Endothelial cell of umbilical vein (primary cell): Measurements from ENCODE around the gene CSRP2. TPM values are rescaled to one million over a fixed set of nuclear protein-coding genes. Genes with fewer than 3 reads are reported as not detected.

Experiments used
- BruUV-seq: library from RNA; stranded (reverse); fragments of 400-500 nt; replicated peaks from 2 replicates; lab custom pipeline; 2021; lab: Mats Ljungman, UMichigan
- CTCF ChIA-PET: fragments of 300-600, 350-600 bp; sonication (Branson Sonifier 250); formaldehyde crosslinking; loops from one replicate; lab custom pipeline; 2021; ENCODE audit warnings: antibody characterized with exemption, inconsistent platforms; lab: Charles Lee
- POLR2A ChIA-PET: fragments of 300-600, 350-600 bp; sonication (Branson Sonifier 250); formaldehyde crosslinking; loops from one replicate; lab custom pipeline; 2021; ENCODE audit warnings: antibody characterized with exemption, inconsistent platforms; lab: Charles Lee
- DNase-seq: peaks from one replicate; pipeline ENCODE4 v3.0.0-alpha.2; 2011; ENCODE audit warnings: low read depth, low spot score
- FAIRE-seq: peaks from 2 replicates; lab custom pipeline; 2011; peaks lifted over from hg19 to GRCh38; lab: Jason Lieb, UNC
- H2AFZ ChIP-seq: 2 replicates; pipeline ENCODE4 v1.6.0; 2012; ENCODE audit warnings: low read depth, low read length, control low read depth, inconsistent platforms
- H3K27ac ChIP-seq: 2 replicates; pipeline ENCODE4 v1.5.1; 2011; ENCODE audit warnings: low read depth, mild to moderate bottlenecking, control low read depth, low read length, moderate library complexity; ENCODE audit not compliant: insufficient read depth
- H3K27me3 ChIP-seq, 2 experiments: 2 replicates each; pipeline versions ENCODE4 v1.6.0 to v1.6.1; 2011; ENCODE audit warnings: low read length in 2 of 2, mixed read lengths in 1 of 2; ENCODE audit not compliant: control insufficient read depth in 2 of 2, insufficient read depth in 2 of 2
- H3K36me3 ChIP-seq, 2 experiments: 2 replicates in 1 of 2; 3 replicates in 1 of 2; pipeline ENCODE4 v1.5.1; 2011; ENCODE audit warnings: low read length in 2 of 2, mild to moderate bottlenecking in 1 of 2, moderate library complexity in 1 of 2; ENCODE audit not compliant: control insufficient read depth in 2 of 2, insufficient read depth in 2 of 2; ENCODE audit errors: extremely low read depth in 1 of 2
- H3K4me1 ChIP-seq: 3 replicates; pipeline ENCODE4 v1.5.1; 2011; ENCODE audit warnings: mild to moderate bottlenecking, low read length; ENCODE audit not compliant: control insufficient read depth, insufficient read depth; ENCODE audit errors: extremely low read depth
- H3K4me2 ChIP-seq: 2 replicates; pipeline ENCODE4 v1.6.1; 2011; ENCODE audit warnings: low read length, control low read depth, mixed read lengths; ENCODE audit not compliant: insufficient read depth
- H3K4me3 ChIP-seq, 3 experiments: fragments of 200-600 bp in 1 of 3; sonication (generic), shearing (Covaris generic) in 1 of 3; replicated peaks in 1 of 3; 2 replicates each; pipeline ENCODE4 v1.5.1; 2011 to 2016; ENCODE audit warnings: control low read depth in 3 of 3, low read length in 3 of 3, mild to moderate bottlenecking in 2 of 3, inconsistent platforms in 1 of 3, low read depth in 1 of 3, moderate library complexity in 1 of 3; ENCODE audit not compliant: insufficient read depth in 1 of 3
- H3K79me2 ChIP-seq: 2 replicates; pipeline ENCODE4 v1.6.0; 2012; ENCODE audit warnings: low read length, inconsistent platforms; ENCODE audit not compliant: control insufficient read depth, insufficient read depth
- H3K9ac ChIP-seq: replicated peaks from 2 replicates; pipeline ENCODE3; 2011; ENCODE audit warnings: low read length, control low read depth; ENCODE audit not compliant: insufficient read depth; ENCODE audit errors: extremely low read depth
- H3K9me1 ChIP-seq: replicated peaks from 3 replicates; pipeline ENCODE4 v1.6.0; 2011; ENCODE audit warnings: mild to moderate bottlenecking, low read length; ENCODE audit not compliant: control insufficient read depth, insufficient read depth; ENCODE audit errors: extremely low read depth
- H3K9me3 ChIP-seq: replicated peaks from 2 replicates; pipeline ENCODE4 v1.5.1; 2012; ENCODE audit warnings: low read length, inconsistent platforms; ENCODE audit not compliant: control insufficient read depth, insufficient read depth
- H4K20me1 ChIP-seq: replicated peaks from 2 replicates; pipeline ENCODE3; 2011; ENCODE audit warnings: mild to moderate bottlenecking, low read length; ENCODE audit not compliant: control insufficient read depth, insufficient read depth; ENCODE audit errors: extremely low read depth
- EZH2 ChIP-seq: IDR thresholded peaks from 2 replicates; pipeline ENCODE4 v1.6.1; 2012; ENCODE audit warnings: borderline replicate concordance, low read depth, mild to moderate bottlenecking, moderate library complexity, low read length, inconsistent platforms; ENCODE audit not compliant: severe bottlenecking
- FOS ChIP-seq: IDR thresholded peaks from 2 replicates; pipeline ENCODE4 v1.6.1; 2011; ENCODE audit warnings: mild to moderate bottlenecking, low read length, moderate library complexity, borderline replicate concordance; ENCODE audit not compliant: insufficient read depth
- GATA2 ChIP-seq: IDR thresholded peaks from 2 replicates; pipeline ENCODE4 v1.7.0; 2011; ENCODE audit warnings: low read depth, mild to moderate bottlenecking, moderate library complexity, mixed read lengths, low read length; ENCODE audit not compliant: insufficient read length, insufficient read depth
- JUN ChIP-seq: IDR thresholded peaks from 2 replicates; pipeline ENCODE4 v1.6.1; 2011; ENCODE audit warnings: borderline replicate concordance, low read depth; ENCODE audit not compliant: insufficient read length, insufficient read depth
- MYC ChIP-seq: IDR thresholded peaks from one replicate; pipeline ENCODE4 v1.6.1; 2011; ENCODE audit warnings: mild to moderate bottlenecking, low read depth, low read length
- POLR2A ChIP-seq: IDR thresholded peaks from 2 replicates; pipeline ENCODE4 v1.6.1; 2012; ENCODE audit warnings: low read depth, mild to moderate bottlenecking, control low read depth, low read length
- POLR2AphosphoS5 ChIP-seq: IDR thresholded peaks from 2 replicates; pipeline ENCODE4 v1.6.1; 2012; ENCODE audit warnings: low read depth, mild to moderate bottlenecking, control low read depth, low read length, moderate library complexity; ENCODE audit not compliant: insufficient read depth
- dilution Hi-C: fragments of 300-500 bp; cut with MboI; formaldehyde crosslinking; loops from one replicate; pipeline ENCODE4 v1.15.0; 2019; ENCODE audit warnings: low sequenced_read_pairs; ENCODE audit not compliant: extremely low pct_ligation_motif_present
- intact Hi-C: fragments of 100-400 bp; cut with micrococcal nuclease; formaldehyde crosslinking; loops from one replicate; pipeline ENCODE4 v1.10.0; 2022
- polyA plus RNA-seq, 4 experiments: library from polyadenylated mRNA; depleted of rRNA in 3 of 4; stranded (reverse) in 3 of 4; unstranded in 1 of 4; fragments of >200 nt; gene quantifications; 2 replicates each; pipeline versions ENCODE4 v1.2.1 to v1.2.3, GENCODE V29; 2011 to 2012; ENCODE audit warnings: missing spikeins in 1 of 4
- total RNA-seq: library from RNA; stranded (reverse); gene quantifications from 2 replicates; pipeline ENCODE4 v1.2.3, GENCODE V29; 2021
- TF ChIP-seq, protein P1 (sequence below): IDR thresholded peaks from 2 replicates; pipeline ENCODE4 v1.6.1; 2011; ENCODE audit not compliant: insufficient read depth, insufficient read length
- TF ChIP-seq, protein P2 (sequence below), 2 donors: IDR thresholded peaks; 1 replicate in 1 of 2; 2 replicates in 1 of 2; pipeline ENCODE4 v1.5.1; 2011; ENCODE audit warnings: low read length in 2 of 2, mild to moderate bottlenecking in 2 of 2, moderate library complexity in 2 of 2, control low read depth in 1 of 2, inconsistent platforms in 1 of 2, low read depth in 1 of 2; ENCODE audit not compliant: insufficient read depth in 1 of 2; ENCODE audit errors: extremely low read depth in 1 of 2

Gene CSRP2
- total and polyA plus RNA-seq, 2 donors (not counting 3 experiments of a cell fraction or from before 2014, with no cell fraction given), result 8.8 to 13.4 TPM

DNA sequence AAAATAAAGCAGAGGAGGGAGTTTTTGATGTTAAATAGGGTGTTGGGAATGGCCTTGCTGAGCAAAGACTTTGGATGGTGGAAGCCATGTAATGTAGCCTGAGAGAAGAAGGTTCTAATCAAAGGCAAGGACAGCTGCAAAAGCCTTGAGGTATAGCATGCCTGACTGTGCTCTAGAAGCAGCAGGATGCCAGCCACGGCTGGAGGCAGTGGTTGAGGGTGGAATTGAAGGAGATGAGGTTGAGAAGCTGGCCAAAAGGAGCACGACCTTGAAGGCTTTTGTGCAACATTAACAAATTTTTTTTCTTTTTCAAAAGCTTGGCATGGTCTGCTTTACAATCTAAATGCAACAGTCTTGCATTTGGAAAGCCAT, 42.3 kb upstream of the CSRP2 start:
- no peak overlapping the region for H3K27ac ChIP-seq
- no peak overlapping the region for H3K9ac ChIP-seq
- no peaks in the 10 kb centered on the region for H3K36me3 ChIP-seq
- no peak overlapping the region for H3K4me3 ChIP-seq
- dilution Hi-C loops, result no loop called here
- no peaks in the 10 kb centered on the region for H3K9me3 ChIP-seq
- no peaks in the 10 kb centered on the region for H4K20me1 ChIP-seq
- DNase-seq (no peak), FAIRE-seq (no peak)
- intact Hi-C loops, result no loop called here
- POLR2A ChIA-PET, result no interaction called here
- no peaks in the 10 kb centered on the region for H3K9me1 ChIP-seq
- no peak overlapping the region for H3K4me2 ChIP-seq
- H3K4me1 ChIP-seq, result no peaks in the 10 kb centered on the region
- no peak overlapping the region for H2AFZ ChIP-seq
- CTCF ChIA-PET, result no interaction called here
- TF ChIP-seq JUN, result no peak
- TF ChIP-seq POLR2A, result no peak
- no peak for TF ChIP-seq MYC
- no peak for TF ChIP-seq GATA2
- TF ChIP-seq POLR2AphosphoS5, result no peak
- TF ChIP-seq EZH2, result no peak
- TF ChIP-seq, protein P1, sequence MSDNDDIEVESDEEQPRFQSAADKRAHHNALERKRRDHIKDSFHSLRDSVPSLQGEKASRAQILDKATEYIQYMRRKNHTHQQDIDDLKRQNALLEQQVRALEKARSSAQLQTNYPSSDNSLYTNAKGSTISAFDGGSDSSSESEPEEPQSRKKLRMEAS, result no peak
- TF ChIP-seq, protein P2, sequence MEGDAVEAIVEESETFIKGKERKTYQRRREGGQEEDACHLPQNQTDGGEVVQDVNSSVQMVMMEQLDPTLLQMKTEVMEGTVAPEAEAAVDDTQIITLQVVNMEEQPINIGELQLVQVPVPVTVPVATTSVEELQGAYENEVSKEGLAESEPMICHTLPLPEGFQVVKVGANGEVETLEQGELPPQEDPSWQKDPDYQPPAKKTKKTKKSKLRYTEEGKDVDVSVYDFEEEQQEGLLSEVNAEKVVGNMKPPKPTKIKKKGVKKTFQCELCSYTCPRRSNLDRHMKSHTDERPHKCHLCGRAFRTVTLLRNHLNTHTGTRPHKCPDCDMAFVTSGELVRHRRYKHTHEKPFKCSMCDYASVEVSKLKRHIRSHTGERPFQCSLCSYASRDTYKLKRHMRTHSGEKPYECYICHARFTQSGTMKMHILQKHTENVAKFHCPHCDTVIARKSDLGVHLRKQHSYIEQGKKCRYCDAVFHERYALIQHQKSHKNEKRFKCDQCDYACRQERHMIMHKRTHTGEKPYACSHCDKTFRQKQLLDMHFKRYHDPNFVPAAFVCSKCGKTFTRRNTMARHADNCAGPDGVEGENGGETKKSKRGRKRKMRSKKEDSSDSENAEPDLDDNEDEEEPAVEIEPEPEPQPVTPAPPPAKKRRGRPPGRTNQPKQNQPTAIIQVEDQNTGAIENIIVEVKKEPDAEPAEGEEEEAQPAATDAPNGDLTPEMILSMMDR (IDR thresholded peaks at IDR 0.05; ENCODE audit: extremely low read depth in 1 of 2, insufficient read depth in 1 of 2, low read depth in 1 of 2, low read length in 2 of 2), result no peak
- TF ChIP-seq FOS, result no peak
- H3K79me2 ChIP-seq, result no peaks in the 10 kb centered on the region
- peaks cover 6 to 15% of the 10 kb centered on the region in 2 experiments for H3K27me3 ChIP-seq
- no TSS peak for BruUV-seq
